Ovary (tissue), 9 donors: ENCODE results near the gene ITSN1. TPM values are rescaled to one million over a fixed set of nuclear protein-coding genes. Genes with fewer than 3 reads are reported as not detected.

ENCODE experiments used
- DNase-seq, 5 donors: peaks; one replicate each; pipeline ENCODE4 v3.0.0-alpha.2; 2019 to 2020
- H3K27ac ChIP-seq, 2 donors: fragments of 200-600 bp; one replicate each; pipeline versions ENCODE4 v1.5.1 to v1.8.0; 2019 to 2022
- H3K27me3 ChIP-seq: fragments of 200-600 bp; one replicate; pipeline ENCODE4 v1.8.0; 2022
- H3K36me3 ChIP-seq: fragments of 200-600 bp; sonication (generic); one replicate; pipeline ENCODE4 v1.5.1; 2019
- H3K4me1 ChIP-seq: one replicate; pipeline ENCODE4 v1.8.1; 2013; ENCODE audit warnings: mild to moderate bottlenecking, moderate library complexity; ENCODE audit not compliant: insufficient read depth
- H3K4me3 ChIP-seq: fragments of 200-600 bp; sonication (generic); one replicate; pipeline ENCODE4 v1.5.1; 2017
- H3K9me3 ChIP-seq, 2 donors: fragments of 200-600 bp in 1 of 2; sonication (generic) in 1 of 2; one replicate each; pipeline versions ENCODE4 v1.5.1 to v1.8.1; 2013 to 2019; ENCODE audit warnings: mild to moderate bottlenecking in 1 of 2, moderate library complexity in 1 of 2
- EP300 ChIP-seq: sonication (generic); formaldehyde crosslinking; IDR thresholded peaks from one replicate; pipeline ENCODE4 v1.6.1; 2017; ENCODE audit warnings: antibody characterized with exemption
- POLR2A ChIP-seq: fragments of 450-650 bp; IDR thresholded peaks from one replicate; pipeline ENCODE4 v1.6.1; 2017; ENCODE audit warnings: antibody characterized with exemption, mild to moderate bottlenecking, moderate library complexity
- WGBS, 3 donors: extraction: QIAGEN DNeasy Blood & Tissue Kit in 1 of 3; methylation state at CpG; one replicate each; pipeline versions ENCODE4 v1.1.5 to v1.1.7; 2013 to 2017; 5-methylcytosine and 5-hydroxymethylcytosine counted together
- intact Hi-C, 4 donors: fragments of 100-400 bp; cut with DNase I; formaldehyde crosslinking; loops; one replicate each; pipeline versions ENCODE4 v1.11.0 to v1.15.1; 2022 to 2023
- polyA plus RNA-seq, 2 donors: library from polyadenylated mRNA; stranded (reverse); fragments of 200-250 nt in 1 of 2; fragments of 350-450 nt in 1 of 2; fragmentation: Illumina TruSeq in 1 of 2; extraction: RNeasy Lipid Tissue Mini Kit (QIAGEN cat#74804) in 1 of 2; gene quantifications; one replicate each; pipeline ENCODE4 v1.2.3, GENCODE V29; 2013 to 2014
- total RNA-seq, 7 donors: library from RNA; depleted of rRNA in 2 of 7; stranded (reverse); fragments of >200 nt in 2 of 7; fragmentation: NEBNext Ultra II Directional in 3 of 7; extraction: Animal tissue kit (Norgen Biotek cat#: 25700) in 3 of 7; gene quantifications; one replicate each; pipeline versions ENCODE4 v1.1.0 to v1.2.4, GENCODE V29; 2016 to 2023
- TF ChIP-seq, protein P1 (sequence below), 3 donors: fragments of 450-650 bp in 2 of 3; fragments of 200-600 bp in 1 of 3; IDR thresholded peaks; one replicate each; pipeline versions ENCODE4 v1.5.1 to v1.8.0; 2016 to 2022; ENCODE audit warnings: antibody characterized with exemption in 3 of 3, mild to moderate bottlenecking in 1 of 3
- donor health status: DM: no; HTN: no; CAD: no; lungs with moderate emphysema.
- donor health status: DM: no; HTN: no; CAD: no.
- donor health status: Bipolar disorder and iron deficiency.
- donor health status: DM: yes; HTN: yes; CAD: no.
- donor health status: DM: no; HTN: no; CAD: no.
- donor health status: DM: yes; HTN: yes; CAD: no.

Gene ITSN1
- total and polyA plus RNA-seq, 9 donors, result 22.6 to 61.3 (median 36.4) TPM

DNA sequence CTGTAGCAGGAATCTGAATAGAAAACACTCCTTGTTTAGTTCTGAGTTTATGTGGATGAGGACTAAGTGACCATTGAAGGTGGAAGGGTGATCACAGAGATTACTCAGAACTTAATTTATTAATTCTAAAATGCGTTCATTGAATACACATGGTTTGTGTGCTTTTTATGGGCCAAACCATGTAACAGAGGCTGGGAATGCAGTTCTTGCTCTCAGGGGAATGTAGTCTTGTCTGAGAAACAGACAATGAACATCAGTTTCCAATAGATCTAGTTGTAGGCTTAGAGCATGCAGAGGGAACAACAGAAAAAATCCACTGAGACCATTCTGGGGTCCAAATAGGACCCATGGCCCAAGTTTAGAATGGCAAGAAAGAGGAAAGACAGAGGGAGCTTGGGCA lies 46.1 kb downstream of the ITSN1 start:
- DNase-seq, result no peak
- WGBS, 3 donors, result 12 to 19% (median 12%) methylated on average over 1 of the region's 1 CpG
- Histone ChIP-seq H3K4me1 (peaks cover 7% of the 10 kb centered on the region), H3K9me3 (no peaks in the 10 kb centered on the region), H3K27me3 (no peaks in the 10 kb centered on the region), H3K36me3 (no peaks in the 10 kb centered on the region), H3K27ac (no peak overlapping the region), H3K4me3 (no peak overlapping the region)
- no peak for TF ChIP-seq EP300
- no peak for TF ChIP-seq POLR2A
- TF ChIP-seq, protein P1, sequence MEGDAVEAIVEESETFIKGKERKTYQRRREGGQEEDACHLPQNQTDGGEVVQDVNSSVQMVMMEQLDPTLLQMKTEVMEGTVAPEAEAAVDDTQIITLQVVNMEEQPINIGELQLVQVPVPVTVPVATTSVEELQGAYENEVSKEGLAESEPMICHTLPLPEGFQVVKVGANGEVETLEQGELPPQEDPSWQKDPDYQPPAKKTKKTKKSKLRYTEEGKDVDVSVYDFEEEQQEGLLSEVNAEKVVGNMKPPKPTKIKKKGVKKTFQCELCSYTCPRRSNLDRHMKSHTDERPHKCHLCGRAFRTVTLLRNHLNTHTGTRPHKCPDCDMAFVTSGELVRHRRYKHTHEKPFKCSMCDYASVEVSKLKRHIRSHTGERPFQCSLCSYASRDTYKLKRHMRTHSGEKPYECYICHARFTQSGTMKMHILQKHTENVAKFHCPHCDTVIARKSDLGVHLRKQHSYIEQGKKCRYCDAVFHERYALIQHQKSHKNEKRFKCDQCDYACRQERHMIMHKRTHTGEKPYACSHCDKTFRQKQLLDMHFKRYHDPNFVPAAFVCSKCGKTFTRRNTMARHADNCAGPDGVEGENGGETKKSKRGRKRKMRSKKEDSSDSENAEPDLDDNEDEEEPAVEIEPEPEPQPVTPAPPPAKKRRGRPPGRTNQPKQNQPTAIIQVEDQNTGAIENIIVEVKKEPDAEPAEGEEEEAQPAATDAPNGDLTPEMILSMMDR (IDR thresholded peaks at IDR 0.05), result no peak
- intact Hi-C loops, result no loop called here

DNA sequence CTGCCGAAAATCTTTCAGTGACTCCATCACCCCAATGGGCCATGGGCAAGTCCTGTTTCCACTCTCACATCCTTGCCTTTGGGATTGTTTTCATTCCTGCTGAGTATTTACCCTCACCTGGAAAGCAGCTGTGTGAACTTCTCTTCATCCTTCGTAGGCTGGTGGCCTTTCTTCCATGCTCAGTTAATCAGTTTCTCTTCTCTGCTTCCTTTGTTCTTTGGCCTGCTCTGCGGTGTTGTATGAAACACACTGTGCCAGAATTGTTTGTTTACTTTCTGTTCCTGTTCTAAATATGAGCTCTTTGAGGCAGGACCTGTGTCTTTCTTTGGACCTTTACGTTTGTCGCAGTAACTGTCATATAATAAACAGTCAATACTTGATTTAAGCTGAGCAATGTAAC lies 48.6 kb downstream of the ITSN1 start:
- Histone ChIP-seq H3K27me3 (no peaks in the 10 kb centered on the region), H3K4me3 (no peak overlapping the region), H3K27ac (no peak overlapping the region), H3K4me1 (peaks cover 4% of the 10 kb centered on the region), H3K9me3 (no peaks in the 10 kb centered on the region), H3K36me3 (no peaks in the 10 kb centered on the region)
- intact Hi-C loops, result no loop called here
- 86 to 94% (median 93%) methylated on average over 5 of the region's 5 CpGs for WGBS, 3 donors
- TF ChIP-seq EP300, result no peak
- TF ChIP-seq, protein P1 (IDR thresholded peaks at IDR 0.05), result no peak
- no peak for DNase-seq

GRCh38 chr21:33691945-33692603 lies 49.8 kb downstream of the ITSN1 start:
- Histone ChIP-seq H3K27me3 (no peaks in the 10 kb centered on the region), H3K4me1 (peaks cover 2% of the 10 kb centered on the region), H3K27ac (no peak overlapping the region), H3K36me3 (no peaks in the 10 kb centered on the region), H3K9me3 (no peaks in the 10 kb centered on the region), H3K4me3 (no peak overlapping the region)
- 88 to 93% (median 90%) methylated on average over 6 of the region's 6 CpGs for WGBS, 3 donors
- DNase-seq, result no peak
- TF ChIP-seq, protein P1 (IDR thresholded peaks at IDR 0.05), result no peak
- TF ChIP-seq POLR2A, result no peak
- no peak for TF ChIP-seq EP300
- intact Hi-C loops, result no loop called here

DNA sequence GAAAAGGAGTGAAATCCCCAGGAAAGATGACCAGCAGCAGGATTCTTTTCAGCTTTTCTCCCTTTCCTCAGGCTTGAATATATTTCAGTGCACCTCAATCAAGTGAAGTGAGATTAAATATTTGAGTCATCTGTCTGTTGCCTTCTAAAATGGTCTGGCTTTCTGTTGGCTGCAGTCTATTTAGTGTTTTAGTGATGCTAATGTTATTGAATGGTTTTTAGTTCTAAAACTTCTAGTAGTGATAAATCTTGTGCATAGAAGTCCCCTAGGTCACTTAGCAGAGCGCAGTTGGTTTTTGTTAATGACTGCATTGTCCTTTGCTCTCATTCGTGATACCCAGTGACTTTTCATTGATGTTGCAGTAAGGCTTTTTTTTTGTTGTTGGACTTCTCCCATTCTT lies 53.5 kb downstream of the ITSN1 start:
- Histone ChIP-seq H3K27ac (no peak overlapping the region), H3K4me3 (no peak overlapping the region), H3K4me1 (no peaks in the 10 kb centered on the region), H3K36me3 (no peaks in the 10 kb centered on the region), H3K27me3 (no peaks in the 10 kb centered on the region), H3K9me3 (no peaks in the 10 kb centered on the region)
- TF ChIP-seq EP300, result no peak
- TF ChIP-seq POLR2A, result no peak
- TF ChIP-seq, protein P1 (IDR thresholded peaks at IDR 0.05), result no peak
- intact Hi-C loops, result no loop called here
- WGBS, 3 donors, result 76 to 86% (median 86%) methylated on average over 2 of the region's 2 CpGs
- DNase-seq, result no peak
